ENCODE data around the gene IMPA2.

DNA sequence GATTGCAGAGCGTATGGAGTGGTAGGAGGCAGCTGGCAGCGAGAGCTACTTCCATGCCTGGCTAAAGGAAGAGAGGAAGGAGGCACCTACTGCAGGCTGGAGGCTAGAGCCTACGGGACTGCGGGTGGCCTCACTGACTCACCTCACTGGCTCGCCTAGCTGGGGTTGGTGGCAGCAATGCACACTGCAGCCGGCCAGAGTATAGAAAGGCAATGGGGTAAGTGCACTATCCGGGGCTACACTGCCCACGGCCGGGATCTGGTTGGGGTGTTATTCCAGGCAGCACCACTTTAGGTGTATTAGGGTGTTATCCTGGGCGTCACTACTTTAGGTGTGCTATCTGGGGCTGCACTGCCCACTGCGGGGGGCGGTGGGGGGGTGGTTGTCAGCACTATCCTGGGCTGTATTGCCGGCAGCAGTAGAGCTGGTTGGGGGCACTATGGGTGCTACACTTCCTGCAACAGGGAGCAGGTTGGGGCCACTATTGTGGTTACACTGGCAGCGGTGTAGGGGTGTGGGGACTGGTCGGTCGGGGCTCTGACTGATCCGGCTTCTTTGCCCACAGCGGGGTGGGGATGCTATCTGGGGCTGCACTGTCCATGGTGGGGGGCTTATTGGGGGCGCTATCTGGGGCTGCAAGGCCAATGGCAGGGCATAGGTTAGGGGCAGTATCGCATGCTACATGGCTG lies 79.0 kb downstream of the IMPA2 start:
- TF ChIP-seq CTCF (IDR thresholded peaks at IDR 0.05) (no peak), POLR2A (IDR thresholded peaks at IDR 0.05) (no peak)

Measured in lower leg skin (tissue), 3 donors.